HepG2 (cell line): ENCODE data around the gene CPPED1.

Source experiments
- ATF3 ChIP-seq: sonication (generic); formaldehyde crosslinking; IDR thresholded peaks from 2 replicates; pipeline ENCODE4 v1.4.0; 2020; ENCODE audit warnings: missing genetic modification reagents
- BCL6 ChIP-seq: IDR thresholded peaks from 2 replicates; pipeline ENCODE4 v1.6.1; 2016; ENCODE audit warnings: missing genetic modification reagents, missing compliant biosample characterization
- BCLAF1 ChIP-seq: fragments of 450-650 bp; IDR thresholded peaks from 2 replicates; pipeline ENCODE4 v1.6.1; 2017; ENCODE audit warnings: mild to moderate bottlenecking
- CBX5 ChIP-seq: sonication (generic); formaldehyde crosslinking; IDR thresholded peaks from 2 replicates; pipeline ENCODE4 v1.4.0; 2020; ENCODE audit warnings: missing genetic modification reagents, borderline replicate concordance
- CTCF ChIP-seq: sonication (generic); formaldehyde crosslinking; IDR thresholded peaks from 2 replicates; pipeline ENCODE4 v1.5.0; 2020; ENCODE audit warnings: mild to moderate bottlenecking, missing genetic modification reagents, moderate library complexity
- EZH2 ChIP-seq: conservative IDR thresholded peaks from 2 replicates; pipeline ENCODE4 v1.6.1; 2012; ENCODE audit warnings: mild to moderate bottlenecking, low read depth, low read length, moderate library complexity
- NR3C1 ChIP-seq: sonication (generic); formaldehyde crosslinking; IDR thresholded peaks from 2 replicates; pipeline ENCODE4 v1.4.0; 2020; ENCODE audit warnings: missing genetic modification reagents
- RAD51 ChIP-seq: fragments of 450-650 bp; IDR thresholded peaks from 2 replicates; pipeline ENCODE4 v1.6.1; 2016; ENCODE audit warnings: borderline replicate concordance

GRCh38 chr16:12609937-12610699, 193.6 kb downstream of the CPPED1 start:
- no peak for TF ChIP-seq BCLAF1
- no peak for TF ChIP-seq BCL6 (CRISPR knock-in tag)
- no peak for TF ChIP-seq ATF3
- TF ChIP-seq CTCF (CRISPR knock-in tag) = no peak
- TF ChIP-seq NR3C1 (CRISPR knock-in tag) = no peak
- TF ChIP-seq RAD51 = no peak
- TF ChIP-seq CBX5 (CRISPR knock-in tag) = no peak
- TF ChIP-seq EZH2 = no peak
